ENCODE results near the gene ZNF280B. TPM values are rescaled to one million over a fixed set of nuclear protein-coding genes. Genes with fewer than 3 reads are reported as not detected.

ZNF280B gene
- total and polyA plus RNA-seq, 2 experiments from 2014 or later = 0.86 to 1.9 TPM

DNA sequence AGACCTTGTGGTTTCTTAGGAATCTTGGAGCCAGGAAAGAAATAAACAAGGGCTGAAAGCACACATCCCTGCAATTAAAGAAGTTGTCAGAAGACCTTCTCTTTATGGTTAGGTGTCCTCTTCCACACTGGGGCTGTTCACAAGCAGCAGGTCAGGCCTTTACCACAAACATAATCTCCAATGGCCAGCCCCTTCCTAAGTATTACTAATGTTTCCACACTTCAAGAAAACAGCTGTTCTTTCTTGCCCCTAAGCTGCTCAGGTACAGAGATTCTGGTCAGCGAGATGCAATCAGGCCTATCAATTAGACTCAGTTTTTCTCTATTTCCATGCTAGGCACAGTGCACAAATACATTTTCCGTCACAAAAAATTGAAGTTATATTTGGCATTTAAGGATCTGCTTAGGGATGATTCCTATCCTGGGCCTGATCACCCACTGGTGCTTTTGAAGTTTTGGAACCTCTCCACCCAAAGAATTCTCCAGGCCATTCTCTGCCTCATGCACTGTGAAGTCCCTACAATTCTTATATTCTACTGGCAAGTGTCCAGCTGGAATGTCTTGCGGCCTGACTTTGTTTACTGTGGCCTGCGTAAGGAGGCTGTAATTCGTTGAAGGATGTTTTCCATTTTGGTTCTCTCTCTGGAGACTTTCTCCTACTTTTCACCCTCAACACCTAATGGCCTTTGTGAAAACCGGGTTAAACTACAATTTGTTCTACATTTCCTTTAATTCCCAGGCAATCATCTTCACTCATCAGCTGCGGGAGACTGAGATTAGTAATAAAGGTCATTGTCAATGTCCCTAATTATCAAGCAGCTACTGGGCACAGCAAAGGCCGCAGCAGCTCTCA, 45.4 kb upstream of the ZNF280B start:
- Histone ChIP-seq H3K4me3 (no peak overlapping the region), H3K9me3 (ENCODE audit: low read depth) (no peaks in the 10 kb centered on the region), H3K27me3 (no peaks in the 10 kb centered on the region), H3K27ac (no peak overlapping the region), H3K4me1 (ENCODE audit: low read depth) (no peaks in the 10 kb centered on the region), H3K36me3 (no peaks in the 10 kb centered on the region)
- TF ChIP-seq, protein P1, sequence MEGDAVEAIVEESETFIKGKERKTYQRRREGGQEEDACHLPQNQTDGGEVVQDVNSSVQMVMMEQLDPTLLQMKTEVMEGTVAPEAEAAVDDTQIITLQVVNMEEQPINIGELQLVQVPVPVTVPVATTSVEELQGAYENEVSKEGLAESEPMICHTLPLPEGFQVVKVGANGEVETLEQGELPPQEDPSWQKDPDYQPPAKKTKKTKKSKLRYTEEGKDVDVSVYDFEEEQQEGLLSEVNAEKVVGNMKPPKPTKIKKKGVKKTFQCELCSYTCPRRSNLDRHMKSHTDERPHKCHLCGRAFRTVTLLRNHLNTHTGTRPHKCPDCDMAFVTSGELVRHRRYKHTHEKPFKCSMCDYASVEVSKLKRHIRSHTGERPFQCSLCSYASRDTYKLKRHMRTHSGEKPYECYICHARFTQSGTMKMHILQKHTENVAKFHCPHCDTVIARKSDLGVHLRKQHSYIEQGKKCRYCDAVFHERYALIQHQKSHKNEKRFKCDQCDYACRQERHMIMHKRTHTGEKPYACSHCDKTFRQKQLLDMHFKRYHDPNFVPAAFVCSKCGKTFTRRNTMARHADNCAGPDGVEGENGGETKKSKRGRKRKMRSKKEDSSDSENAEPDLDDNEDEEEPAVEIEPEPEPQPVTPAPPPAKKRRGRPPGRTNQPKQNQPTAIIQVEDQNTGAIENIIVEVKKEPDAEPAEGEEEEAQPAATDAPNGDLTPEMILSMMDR (IDR thresholded peaks at IDR 0.05; ENCODE audit: low read depth, low read length) = no peak
- DNase-seq (ENCODE audit: low read depth in 1 of 2, low spot score in 1 of 2) = no peak

GRCh38 chr22:22553141-22553540, 44.6 kb upstream of the ZNF280B start:
- H3K27me3 ChIP-seq = no peaks in the 10 kb centered on the region
- TF ChIP-seq, protein P1 (IDR thresholded peaks at IDR 0.05; ENCODE audit: low read depth, low read length) = no peak
- H3K9me3 ChIP-seq (ENCODE audit: low read depth) = no peaks in the 10 kb centered on the region
- DNase-seq (ENCODE audit: low read depth in 1 of 2, low spot score in 1 of 2) = no peak
- no peak overlapping the region for H3K27ac ChIP-seq
- H3K36me3 ChIP-seq = no peaks in the 10 kb centered on the region
- no peak overlapping the region for H3K4me3 ChIP-seq
- no peaks in the 10 kb centered on the region for H3K4me1 ChIP-seq (ENCODE audit: low read depth)

- peak in 1 of 2 donors; percentile 11 for DNase-seq (ENCODE audit: low read depth in 1 of 2, low spot score in 1 of 2)
- H3K4me3 ChIP-seq = no peak overlapping the region
- H3K27me3 ChIP-seq = no peaks in the 10 kb centered on the region
- H3K27ac ChIP-seq = no peak overlapping the region
- no peaks in the 10 kb centered on the region for H3K36me3 ChIP-seq
- TF ChIP-seq, protein P1 (IDR thresholded peaks at IDR 0.05; ENCODE audit: low read depth, low read length) = peak; percentile 4
- no peaks in the 10 kb centered on the region for H3K4me1 ChIP-seq (ENCODE audit: low read depth)
- no peaks in the 10 kb centered on the region for H3K9me3 ChIP-seq (ENCODE audit: low read depth)
These were observed 44.1 kb upstream of the ZNF280B start for GRCh38 chr22:22552630-22553029.

- Histone ChIP-seq H3K9me3 (ENCODE audit: low read depth) (no peaks in the 10 kb centered on the region), H3K27me3 (no peaks in the 10 kb centered on the region), H3K36me3 (no peaks in the 10 kb centered on the region), H3K27ac (no peak overlapping the region), H3K4me1 (ENCODE audit: low read depth) (no peaks in the 10 kb centered on the region), H3K4me3 (no peak overlapping the region)
- TF ChIP-seq, protein P1 (IDR thresholded peaks at IDR 0.05; ENCODE audit: low read depth, low read length) = no peak
- no peak for DNase-seq (ENCODE audit: low read depth in 1 of 2, low spot score in 1 of 2)
These were observed 42.4 kb upstream of the ZNF280B start for GRCh38 chr22:22550789-22551434.

GRCh38 chr22:22548910-22549309, 40.4 kb upstream of the ZNF280B start:
- Histone ChIP-seq H3K27ac (no peak overlapping the region), H3K9me3 (ENCODE audit: low read depth) (no peaks in the 10 kb centered on the region), H3K27me3 (no peaks in the 10 kb centered on the region), H3K4me1 (ENCODE audit: low read depth) (no peaks in the 10 kb centered on the region), H3K4me3 (no peak overlapping the region), H3K36me3 (no peaks in the 10 kb centered on the region)
- no peak for DNase-seq (ENCODE audit: low read depth in 1 of 2, low spot score in 1 of 2)
- TF ChIP-seq, protein P1 (IDR thresholded peaks at IDR 0.05; ENCODE audit: low read depth, low read length) = no peak

All from cardiac muscle cell (in vitro differentiated cells and primary cell).